Right cardiac atrium (tissue), 5 donors: ENCODE data around the gene BICDL1. TPM values are rescaled to one million over a fixed set of nuclear protein-coding genes. Genes with fewer than 3 reads are reported as not detected.
"Not testable (repeated sequence)": the region's sequence is repeated elsewhere in the genome, so short reads cannot be mapped to it uniquely, and the experiment has no call there.

Experiments
- ATAC-seq, 2 donors: fragments of 200-7000 bp; cut with Tn5 transposase; one replicate each; pipeline versions ENCODE4 v1.8.0 to v1.9.1; 2020; ENCODE audit warnings: moderate library complexity in 2 of 2, mild to moderate bottlenecking in 1 of 2
- DNase-seq, 3 donors: peaks; one replicate each; pipeline ENCODE4 v3.0.0-alpha.2; 2020
- H3K27ac ChIP-seq: one replicate; pipeline ENCODE4 v1.5.1; 2013; ENCODE audit warnings: mild to moderate bottlenecking, low read length, control low read depth, moderate library complexity
- H3K27me3 ChIP-seq: one replicate; pipeline ENCODE4 v1.6.1; 2013; ENCODE audit not compliant: control insufficient read depth, insufficient read depth
- H3K4me1 ChIP-seq: one replicate; pipeline ENCODE4 v1.6.1; 2013; ENCODE audit warnings: low read length; ENCODE audit not compliant: control insufficient read depth, insufficient read depth
- H3K4me3 ChIP-seq: one replicate; pipeline ENCODE4 v1.5.1; 2013; ENCODE audit warnings: low read length, control low read depth
- H3K9me3 ChIP-seq: one replicate; pipeline ENCODE4 v1.6.1; 2013; ENCODE audit warnings: low read length; ENCODE audit not compliant: control insufficient read depth
- WGBS: extraction: QIAGEN DNeasy Blood & Tissue Kit; methylation state at CpG from one replicate; pipeline ENCODE4 v1.1.7; 2013; 5-methylcytosine and 5-hydroxymethylcytosine counted together
- intact Hi-C, 4 donors: fragments of 100-400 bp; cut with DNase I; formaldehyde crosslinking; loops; one replicate each; pipeline versions ENCODE4 v1.11.0 to v1.14.0; 2022 to 2023
- polyA plus RNA-seq: library from polyadenylated mRNA; stranded (reverse); fragments of 200-250 nt; gene quantifications from one replicate; pipeline ENCODE4 v1.2.3, GENCODE V29; 2013
- total RNA-seq, 4 donors: library from RNA; stranded (reverse); fragmentation: NEBNext Ultra II Directional; extraction: Animal tissue kit (Norgen Biotek cat#: 25700); gene quantifications; one replicate each; pipeline ENCODE4 v1.2.1, GENCODE V29; 2021
- donor health status: healthy with polysubstance abuse.
- donor health status: DM: no; HTN: yes; CAD: no.
- donor health status: DM: no; HTN: no; CAD: no.
- donor health status: DM: no; HTN: yes; CAD: no; lungs with severe emphysema.
- donor health status: DM: yes; HTN: yes; CAD: no.

The BICDL1 gene
- total and polyA plus RNA-seq, 5 donors = 0.11 to 2.1 (median 0.95) TPM

DNA sequence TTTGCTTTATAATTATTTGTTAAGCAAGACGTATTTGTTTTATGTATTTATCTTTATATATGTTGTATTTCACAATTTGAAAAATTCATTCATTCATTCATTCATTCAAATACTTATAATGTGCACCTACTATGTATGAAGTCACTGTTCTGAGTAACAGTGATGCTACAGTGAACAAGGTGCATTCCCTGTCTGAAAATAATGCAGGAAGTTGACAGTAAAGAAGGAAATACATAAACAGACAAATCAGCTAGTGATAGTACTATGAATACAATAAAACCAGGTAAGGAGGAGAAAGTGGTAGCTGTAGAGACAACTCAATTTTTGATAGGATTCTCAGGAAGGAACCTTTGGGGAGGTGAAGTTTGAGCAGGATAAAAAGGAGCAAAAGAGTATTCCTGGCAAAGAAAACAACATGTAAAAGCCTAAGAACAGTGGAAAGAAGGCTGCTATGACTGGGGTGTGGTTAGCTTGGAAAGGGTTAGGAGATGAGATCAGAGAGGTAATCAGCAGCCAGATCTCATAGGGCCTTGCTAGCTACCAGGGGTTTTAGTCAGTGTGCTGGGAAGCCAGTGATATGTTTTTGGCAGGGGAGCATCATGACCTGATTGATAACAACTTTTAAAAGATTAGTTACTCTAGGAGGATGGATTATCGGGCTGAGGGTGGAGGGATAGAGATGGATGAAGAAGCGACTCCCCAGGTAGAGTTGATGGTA lies 17.4 kb downstream of the BICDL1 start:
- Histone ChIP-seq H3K4me1 (no peaks in the 10 kb centered on the region), H3K27me3 (no peaks in the 10 kb centered on the region), H3K9me3 (no peaks in the 10 kb centered on the region), H3K27ac (no peak overlapping the region), H3K4me3 (no peak overlapping the region)
- ATAC-seq (no peak), DNase-seq (no peak)
- intact Hi-C loops = no loop called here
- 79% methylated on average over 3 of the region's 3 CpGs for WGBS

- ATAC-seq (no peak), DNase-seq (no peak)
- Histone ChIP-seq H3K4me3 (no peak overlapping the region), H3K27ac (no peak overlapping the region), H3K9me3 (no peaks in the 10 kb centered on the region), H3K27me3 (no peaks in the 10 kb centered on the region), H3K4me1 (no peaks in the 10 kb centered on the region)
- intact Hi-C loops = no loop called here
- WGBS = 43% methylated on average over 3 of the region's 3 CpGs
Measured at GRCh38 chr12:120007272-120007671, 18.2 kb downstream of the BICDL1 start.

- intact Hi-C loops = no loop called here
- DNase-seq = no peak
- H3K4me3 ChIP-seq = no peak overlapping the region
- H3K27ac ChIP-seq = no peak overlapping the region
- no peaks in the 10 kb centered on the region for H3K9me3 ChIP-seq
- 70% methylated on average over 5 of the region's 5 CpGs for WGBS
- no peak for ATAC-seq
- H3K4me1 ChIP-seq = no peaks in the 10 kb centered on the region
- no peaks in the 10 kb centered on the region for H3K27me3 ChIP-seq
Measured at GRCh38 chr12:120010661-120011230, 21.7 kb downstream of the BICDL1 start.

- H3K4me1 ChIP-seq = no peaks in the 10 kb centered on the region
- intact Hi-C loops = no loop called here
- WGBS = 78% methylated on average over 10 of the region's 10 CpGs
- H3K27ac ChIP-seq = no peak overlapping the region
- no peak for DNase-seq
- no peak overlapping the region for H3K4me3 ChIP-seq
- H3K9me3 ChIP-seq = no peaks in the 10 kb centered on the region
- ATAC-seq = no peak
- H3K27me3 ChIP-seq = no peaks in the 10 kb centered on the region
Measured at GRCh38 chr12:120012067-120012621, 23.1 kb downstream of the BICDL1 start.

- Histone ChIP-seq H3K4me1 (no peaks in the 10 kb centered on the region), H3K9me3 (no peaks in the 10 kb centered on the region), H3K27ac (no peak overlapping the region), H3K27me3 (no peaks in the 10 kb centered on the region), H3K4me3 (no peak overlapping the region)
- DNase-seq = no peak
- ATAC-seq = no peak
- intact Hi-C loops = no loop called here
- WGBS = 83% methylated on average over 9 of the region's 9 CpGs
Measured at GRCh38 chr12:120013659-120014380, 24.8 kb downstream of the BICDL1 start.

DNA sequence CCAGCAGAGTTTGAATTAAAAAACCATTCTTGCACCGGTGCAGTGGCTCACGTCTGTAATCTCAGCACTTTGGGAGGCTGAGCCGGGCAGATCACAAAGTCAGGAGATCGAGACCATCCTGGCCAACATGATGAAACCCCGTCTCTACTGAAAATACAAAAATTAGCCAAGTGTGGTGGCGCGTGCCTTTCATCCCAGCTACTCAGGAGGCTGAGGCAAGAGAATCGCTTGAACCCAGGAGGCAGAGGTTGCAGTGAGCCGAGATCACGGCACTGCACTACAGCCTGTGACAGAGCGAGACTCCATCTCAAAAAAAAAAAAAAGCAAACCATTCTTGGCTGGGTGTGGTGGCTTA lies 25.3 kb downstream of the BICDL1 start:
- DNase-seq, intact Hi-C loops, H3K4me3 ChIP-seq, H3K27me3 ChIP-seq, H3K4me1 ChIP-seq, H3K9me3 ChIP-seq, ATAC-seq, H3K27ac ChIP-seq: not testable (repeated sequence)
- 92% methylated on average over 11 of the region's 11 CpGs for whole genome bisulfite sequencing

DNA sequence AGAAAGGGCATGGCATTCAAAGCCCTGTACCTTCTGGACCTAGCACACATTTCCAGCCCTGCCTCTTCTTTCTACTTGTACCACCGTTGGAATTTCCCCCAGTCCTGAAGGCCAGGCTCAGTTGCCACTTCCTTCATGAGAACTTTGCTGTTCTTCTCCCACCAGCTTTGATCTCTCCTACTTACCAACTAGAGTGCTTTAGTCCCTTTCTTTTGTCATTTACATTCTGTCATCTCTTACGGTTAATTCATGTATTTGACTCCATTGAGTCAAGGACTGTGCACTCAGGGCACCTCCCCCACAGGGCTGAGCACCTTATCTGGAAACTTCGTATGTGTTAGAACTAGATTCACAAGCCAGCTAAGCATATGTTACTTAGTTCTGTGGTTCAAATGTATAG lies 26.3 kb downstream of the BICDL1 start:
- 55% methylated on average over 3 of the region's 3 CpGs for WGBS
- no peak for ATAC-seq
- no peak overlapping the region for H3K4me3 ChIP-seq

GRCh38 chr12:120016199-120016598 lies 27.2 kb downstream of the BICDL1 start:
- H3K4me3 ChIP-seq, intact Hi-C loops, H3K27me3 ChIP-seq, H3K27ac ChIP-seq, H3K4me1 ChIP-seq, DNase-seq, H3K9me3 ChIP-seq, ATAC-seq: not testable (repeated sequence)
- 82% methylated on average over 2 of the region's 2 CpGs for WGBS

More for the DNA sequence above, 26.3 kb downstream of the BICDL1 start:
- Histone ChIP-seq H3K27ac (no peak overlapping the region), H3K4me1 (no peaks in the 10 kb centered on the region), H3K9me3 (no peaks in the 10 kb centered on the region), H3K27me3 (no peaks in the 10 kb centered on the region)
- intact Hi-C loops = no loop called here
- DNase-seq = no peak

DNA sequence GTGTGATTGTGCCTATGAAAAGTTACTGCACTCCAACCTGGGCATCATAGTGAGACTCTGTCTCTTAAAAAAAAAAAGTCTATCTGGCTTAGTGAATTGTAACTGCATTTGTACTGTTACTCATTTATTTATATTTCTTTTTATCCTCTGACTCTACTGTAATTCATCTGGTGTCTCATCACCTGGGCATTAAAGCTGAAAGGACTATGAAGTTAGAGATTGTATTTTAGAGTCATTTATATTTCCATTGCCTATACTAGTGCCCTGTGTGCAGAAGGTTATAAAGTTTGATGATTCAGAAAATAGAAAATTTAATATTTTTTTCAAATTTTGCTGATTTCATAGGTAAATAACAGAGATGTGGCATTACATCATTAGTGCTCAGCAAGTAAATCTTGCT lies 30.2 kb downstream of the BICDL1 start:
- H3K4me3 ChIP-seq = no peak overlapping the region
- no peaks in the 10 kb centered on the region for H3K27me3 ChIP-seq
- no peaks in the 10 kb centered on the region for H3K4me1 ChIP-seq
- ATAC-seq (no peak), DNase-seq (no peak)
- intact Hi-C loops = no loop called here
- H3K27ac ChIP-seq = no peak overlapping the region
- no peaks in the 10 kb centered on the region for H3K9me3 ChIP-seq

DNA sequence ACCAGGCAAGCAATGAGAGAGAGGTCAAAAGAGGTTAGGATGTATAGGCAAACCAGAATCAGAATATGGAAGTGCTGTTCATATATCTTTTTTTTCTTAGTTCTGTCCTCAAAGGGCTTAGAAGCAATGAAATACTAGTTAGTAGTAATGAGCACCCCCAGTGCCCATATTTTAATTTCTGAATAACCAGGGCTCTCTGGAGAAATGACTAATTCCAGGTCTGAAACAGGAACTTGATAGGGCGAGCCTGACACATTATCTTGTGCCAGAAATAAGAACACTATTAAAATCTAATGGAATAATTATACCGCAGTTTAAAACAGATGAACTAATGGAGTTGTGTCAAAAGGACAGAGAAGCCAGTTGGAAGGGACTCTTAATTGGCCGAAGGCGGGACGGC lies 30.9 kb downstream of the BICDL1 start:
- Histone ChIP-seq H3K9me3 (no peaks in the 10 kb centered on the region), H3K4me1 (no peaks in the 10 kb centered on the region), H3K4me3 (no peak overlapping the region), H3K27me3 (no peaks in the 10 kb centered on the region), H3K27ac (no peak overlapping the region)
- ATAC-seq (no peak), DNase-seq (no peak)
- intact Hi-C loops = no loop called here
- 79% methylated on average over 5 of the region's 5 CpGs for WGBS

GRCh38 chr12:120024193-120024592 lies 35.2 kb downstream of the BICDL1 start:
- H3K27ac ChIP-seq = no peak overlapping the region
- intact Hi-C loops = no loop called here
- WGBS = 78% methylated on average over 2 of the region's 2 CpGs
- H3K4me3 ChIP-seq = no peak overlapping the region
- no peak for ATAC-seq
- no peak for DNase-seq
- no peaks in the 10 kb centered on the region for H3K9me3 ChIP-seq
- H3K4me1 ChIP-seq = no peaks in the 10 kb centered on the region
- H3K27me3 ChIP-seq = no peaks in the 10 kb centered on the region
